GM19238 (cell line): ENCODE results near the gene FNDC3B.

ENCODE experiments used
- DNase-seq: peaks from one replicate; pipeline ENCODE4 v3.0.0; 2011; ENCODE audit warnings: low spot score; ENCODE audit not compliant: insufficient read length

FNDC3B gene

DNA sequence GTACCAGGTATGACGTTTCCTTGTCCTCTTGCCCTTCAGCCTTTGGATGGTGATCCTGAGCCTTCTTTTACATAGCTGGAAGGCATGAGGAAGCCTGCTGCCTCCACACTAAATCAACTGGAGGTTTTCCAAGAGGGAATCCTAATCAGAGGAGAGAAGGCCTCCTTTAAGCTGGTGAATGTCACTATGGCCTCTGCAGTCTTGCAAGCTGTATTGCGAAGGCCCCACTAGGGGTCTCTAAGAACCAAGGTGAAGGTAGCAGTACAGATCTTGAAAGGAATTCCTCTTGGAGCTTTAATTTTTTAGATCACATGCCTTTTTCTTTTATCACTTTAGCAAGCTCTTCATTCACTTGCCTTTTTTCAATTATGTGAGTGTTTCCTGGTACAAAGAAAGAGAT is 289.7 kb downstream of the FNDC3B start:
- DNase-seq = no peak

DNA sequence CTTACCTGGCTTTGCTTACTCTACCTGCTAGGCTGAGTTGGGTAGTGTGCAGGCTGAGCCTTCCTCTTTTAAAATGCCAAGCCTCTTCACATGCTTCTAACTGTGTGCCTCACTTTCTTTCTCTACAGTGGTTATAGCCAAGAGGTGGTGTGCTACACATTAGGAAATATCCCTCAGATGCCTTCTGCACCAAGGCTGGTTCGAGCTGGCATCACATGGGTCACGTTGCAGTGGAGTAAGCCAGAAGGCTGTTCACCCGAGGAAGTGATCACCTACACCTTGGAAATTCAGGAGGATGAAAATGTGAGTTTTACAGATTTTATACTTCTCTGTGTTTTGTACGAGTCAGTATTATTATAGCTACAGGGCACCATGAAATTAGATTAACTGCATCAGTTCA is 291.0 kb downstream of the FNDC3B start:
- no peak for DNase-seq

DNA sequence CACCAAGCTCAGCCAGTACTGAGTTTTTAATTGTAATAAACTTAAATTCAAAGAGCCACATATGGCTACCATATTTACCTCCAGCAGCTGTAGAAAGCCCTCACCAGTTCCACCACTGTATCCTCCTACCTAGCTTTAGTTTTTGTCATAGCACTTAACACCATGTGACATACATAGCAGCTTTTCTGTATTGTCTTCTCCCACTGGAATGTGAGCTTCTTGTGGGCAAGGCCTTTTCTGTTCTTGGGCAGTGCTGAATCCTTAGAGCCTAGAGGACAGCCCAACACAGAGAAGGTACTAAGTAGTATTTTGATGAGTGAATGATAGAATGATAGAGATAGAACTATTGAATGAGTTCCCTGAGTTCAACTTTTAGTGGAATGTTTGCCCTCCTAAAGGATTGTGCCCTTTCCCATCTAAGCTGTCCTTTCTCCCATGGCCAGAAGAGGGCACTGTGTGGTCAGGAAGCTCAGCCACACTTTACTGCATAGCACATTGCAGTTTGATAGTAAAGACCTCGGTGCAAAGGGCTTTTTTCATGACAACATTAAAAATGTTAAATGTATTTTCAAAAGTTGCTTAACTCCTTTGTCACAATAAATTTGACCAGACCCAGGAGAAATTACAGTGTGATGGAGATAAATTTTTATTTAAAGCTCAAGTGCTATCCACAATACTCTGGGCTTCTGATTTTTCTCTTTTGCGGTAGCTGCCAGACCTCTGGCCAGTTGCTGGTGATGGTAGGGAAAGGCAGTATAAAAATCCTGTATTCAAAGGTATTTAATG is 293.1 kb downstream of the FNDC3B start:
- peak; percentile 32 for DNase-seq

DNA sequence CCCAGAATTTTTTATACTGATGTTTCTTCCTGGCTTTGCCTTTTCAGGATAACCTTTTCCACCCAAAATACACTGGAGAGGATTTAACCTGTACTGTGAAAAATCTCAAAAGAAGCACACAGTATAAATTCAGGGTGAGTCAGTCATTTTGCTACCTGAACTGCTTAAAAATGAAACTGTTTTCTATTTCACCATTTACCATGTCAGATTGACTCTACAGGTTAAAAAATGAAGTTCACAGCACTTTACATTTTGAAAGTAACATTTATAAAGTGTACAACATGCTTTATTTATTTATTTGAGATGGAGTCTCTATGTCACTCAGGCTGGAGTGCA is 293.6 kb downstream of the FNDC3B start:
- no peak for DNase-seq

DNA sequence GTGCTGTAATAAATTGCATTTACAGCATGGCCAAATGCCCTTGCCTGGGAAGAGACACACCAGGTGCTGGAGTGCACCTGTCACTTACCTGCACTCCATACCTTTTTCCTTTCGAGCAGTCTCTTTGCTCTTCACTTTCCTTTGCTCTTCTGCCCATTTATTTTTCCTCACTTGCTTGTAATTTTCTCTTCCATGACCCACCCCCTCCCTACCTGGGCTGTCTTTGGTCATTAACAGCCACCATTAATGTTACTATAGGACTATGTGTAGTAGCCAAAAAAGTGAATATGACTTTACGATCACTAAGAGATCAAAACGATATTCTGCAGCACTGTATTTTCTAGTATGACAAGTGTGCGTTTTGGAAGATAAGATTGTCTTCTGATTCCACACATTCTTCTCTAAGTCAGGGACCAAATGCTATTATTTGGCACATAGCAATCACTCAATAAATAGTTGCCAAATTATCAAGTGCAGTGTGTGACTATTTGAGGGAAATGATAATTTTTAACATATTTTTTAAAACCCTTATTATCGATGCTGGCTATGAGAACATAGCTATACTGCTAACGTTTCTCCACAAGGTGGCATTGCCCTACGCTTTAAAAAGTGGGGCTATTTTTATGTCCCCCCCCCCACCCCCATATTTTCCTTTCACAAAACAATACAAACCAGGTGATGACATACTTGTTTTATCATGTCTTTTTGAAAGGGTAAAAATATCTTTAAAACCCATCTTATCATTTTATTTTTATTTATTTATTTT is 294.5 kb downstream of the FNDC3B start:
- DNase-seq = no peak

DNA sequence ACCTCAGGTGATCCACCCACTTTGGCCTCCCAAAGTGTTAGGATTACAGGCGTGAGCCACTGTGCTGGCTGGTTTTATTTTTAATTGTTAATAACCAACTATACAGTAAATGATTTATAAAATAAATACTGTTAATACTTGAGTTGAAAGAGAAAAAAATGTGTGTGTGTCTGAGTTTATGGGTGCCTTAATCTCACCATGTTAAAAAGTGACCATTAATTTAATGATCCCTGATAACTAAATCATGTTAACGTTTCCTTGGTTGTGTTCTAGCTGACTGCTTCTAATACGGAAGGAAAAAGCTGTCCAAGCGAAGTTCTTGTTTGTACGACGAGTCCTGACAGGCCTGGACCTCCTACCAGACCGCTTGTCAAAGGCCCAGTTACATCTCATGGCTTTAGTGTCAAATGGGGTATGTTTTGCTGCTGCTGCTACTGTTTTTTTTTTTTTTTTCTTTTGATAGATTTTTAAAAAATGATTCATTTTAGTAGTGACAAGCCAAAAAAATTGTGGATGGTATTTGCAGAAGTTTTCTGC is 295.4 kb downstream of the FNDC3B start:
- DNase-seq = no peak

DNA sequence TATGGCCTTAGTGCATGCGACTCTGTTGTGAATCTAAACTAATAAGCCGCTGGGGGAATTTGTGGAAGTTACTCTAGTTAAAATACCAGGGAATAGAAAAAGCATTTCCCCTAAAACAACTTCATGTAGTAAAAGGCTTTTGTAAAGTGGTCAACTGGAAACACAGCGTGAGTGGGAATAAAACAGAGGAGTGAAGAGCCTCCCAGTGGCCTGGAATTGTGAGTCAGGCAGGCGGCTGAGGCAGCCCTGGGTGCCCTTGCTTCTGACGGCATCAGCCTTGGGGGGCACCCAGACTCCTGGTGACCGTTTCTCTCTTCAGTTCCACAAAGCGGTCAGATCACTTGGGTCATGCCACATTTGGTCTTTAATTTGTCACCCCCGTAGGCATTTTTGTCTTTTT is 300.5 kb downstream of the FNDC3B start:
- no peak for DNase-seq

DNA sequence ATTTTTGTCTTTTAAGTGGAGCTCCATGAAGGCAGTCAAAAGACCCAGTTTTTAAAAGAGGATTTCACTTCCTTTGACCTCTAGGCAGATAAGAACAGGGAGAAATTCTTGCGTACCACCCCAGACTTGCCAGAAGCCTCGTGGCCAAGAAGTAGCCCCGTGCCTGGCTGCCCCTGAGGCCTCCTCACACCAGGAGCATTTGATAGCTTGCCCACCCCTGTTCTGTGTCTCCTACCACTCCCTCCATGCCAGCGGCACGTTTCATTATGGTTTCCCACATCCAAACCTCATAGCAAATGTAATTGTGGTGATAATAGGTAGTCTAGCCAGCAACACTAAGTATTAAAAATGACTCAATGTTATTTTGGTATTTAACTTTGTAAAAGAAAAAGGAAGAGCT is 301.2 kb downstream of the FNDC3B start:
- no peak for DNase-seq

DNA sequence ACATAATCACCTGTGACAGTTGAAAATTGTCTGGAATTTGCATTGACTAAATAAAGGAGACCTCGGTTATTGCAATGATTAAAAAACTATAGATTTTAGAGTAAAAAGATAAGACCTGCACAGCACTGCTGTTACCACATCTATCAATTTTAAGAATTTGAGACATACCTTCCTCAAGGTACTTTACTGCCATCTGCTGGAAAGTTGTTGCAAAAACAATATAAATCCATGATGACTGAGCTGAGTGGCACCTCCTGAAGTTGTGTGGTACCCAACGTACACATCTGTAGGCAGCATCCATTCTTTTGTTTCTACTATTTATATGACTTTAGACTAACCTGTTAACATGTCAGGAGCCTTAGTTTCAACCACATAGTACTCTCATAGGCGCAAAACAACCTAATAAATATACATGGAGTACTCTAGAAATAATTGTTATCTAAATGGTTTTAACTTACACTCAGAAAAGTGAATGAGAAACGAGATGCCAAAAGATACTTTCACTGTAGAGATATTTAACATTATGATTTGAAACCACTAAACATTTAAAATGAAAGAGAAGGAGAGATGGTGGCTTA is 302.2 kb downstream of the FNDC3B start:
- no peak for DNase-seq

DNA sequence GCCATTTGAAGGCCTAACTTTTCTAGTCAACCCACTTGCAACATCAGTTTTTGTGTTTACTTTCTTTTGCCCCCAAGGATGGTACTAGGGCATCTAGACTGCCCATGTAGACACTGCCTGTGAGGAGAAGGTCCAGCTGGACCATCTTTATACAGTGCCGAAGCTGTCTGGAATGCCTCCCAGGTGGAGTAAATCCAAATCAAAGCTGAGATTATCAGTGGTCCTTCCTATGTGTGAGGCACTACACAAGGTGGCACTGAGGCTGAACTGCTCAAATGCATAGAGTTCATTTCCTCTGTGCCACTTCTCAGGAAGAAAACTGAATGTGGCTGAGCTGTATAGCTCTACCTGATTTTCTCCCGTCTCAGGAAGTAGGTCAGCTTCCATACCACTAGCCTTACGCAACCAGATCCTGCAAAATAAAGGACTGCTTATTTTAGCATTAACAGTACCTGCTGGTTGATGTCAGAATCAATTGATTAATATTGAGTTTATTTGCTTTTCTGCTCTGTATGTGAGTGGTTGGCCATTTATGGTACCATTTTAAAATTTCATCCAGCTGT is 302.8 kb downstream of the FNDC3B start:
- DNase-seq = no peak

DNA sequence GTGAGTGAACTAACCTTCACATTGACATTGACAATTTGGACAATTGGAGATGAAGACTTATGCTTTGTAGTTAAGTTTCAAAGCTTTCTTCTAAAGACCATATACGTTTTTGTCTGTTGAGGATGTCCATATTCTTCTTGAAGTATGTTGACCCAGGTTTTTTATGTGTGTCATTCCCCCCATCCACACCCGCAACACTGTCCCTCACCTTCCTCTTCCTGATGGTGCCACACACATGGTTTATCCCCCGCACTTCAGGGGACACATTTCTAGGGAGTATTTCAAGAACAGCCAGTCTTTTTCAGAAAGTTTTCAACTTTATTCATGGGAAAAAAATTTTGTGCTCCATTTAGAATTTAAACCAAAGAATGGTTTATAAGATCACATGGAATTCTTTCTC is 303.7 kb downstream of the FNDC3B start:
- DNase-seq = no peak

DNA sequence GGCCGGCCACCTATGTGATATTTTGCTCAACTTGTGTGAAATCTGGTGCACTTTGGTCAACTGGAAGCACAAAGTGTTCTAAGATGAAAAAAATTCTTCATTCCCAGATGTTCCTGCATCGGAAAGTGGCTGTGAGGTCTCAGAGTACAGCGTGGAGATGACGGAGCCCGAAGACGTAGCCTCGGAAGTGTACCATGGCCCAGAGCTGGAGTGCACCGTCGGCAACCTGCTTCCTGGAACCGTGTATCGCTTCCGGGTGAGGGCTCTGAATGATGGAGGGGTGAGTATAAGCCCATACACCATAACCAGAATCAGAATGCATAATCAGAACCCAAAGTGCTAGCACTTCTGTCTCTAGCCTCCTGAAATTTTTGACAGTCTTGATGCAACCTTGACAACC is 304.6 kb downstream of the FNDC3B start:
- DNase-seq = no peak

DNA sequence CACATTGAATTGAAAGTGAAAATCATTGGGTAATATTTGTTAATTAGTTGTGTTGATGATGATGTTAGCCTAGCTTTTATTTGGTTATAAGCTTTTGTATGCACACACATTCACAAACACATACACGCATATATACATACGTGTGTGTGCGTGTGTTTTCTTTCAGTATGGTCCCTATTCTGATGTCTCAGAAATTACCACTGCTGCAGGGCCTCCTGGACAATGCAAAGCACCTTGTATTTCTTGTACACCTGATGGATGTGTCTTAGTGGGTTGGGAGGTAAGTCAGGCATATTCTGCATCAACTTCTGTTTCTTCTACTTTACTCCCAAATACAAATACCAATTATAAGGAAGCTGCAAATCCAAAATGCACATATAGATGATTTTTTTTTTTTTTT is 306.8 kb downstream of the FNDC3B start:
- DNase-seq = no peak

DNA sequence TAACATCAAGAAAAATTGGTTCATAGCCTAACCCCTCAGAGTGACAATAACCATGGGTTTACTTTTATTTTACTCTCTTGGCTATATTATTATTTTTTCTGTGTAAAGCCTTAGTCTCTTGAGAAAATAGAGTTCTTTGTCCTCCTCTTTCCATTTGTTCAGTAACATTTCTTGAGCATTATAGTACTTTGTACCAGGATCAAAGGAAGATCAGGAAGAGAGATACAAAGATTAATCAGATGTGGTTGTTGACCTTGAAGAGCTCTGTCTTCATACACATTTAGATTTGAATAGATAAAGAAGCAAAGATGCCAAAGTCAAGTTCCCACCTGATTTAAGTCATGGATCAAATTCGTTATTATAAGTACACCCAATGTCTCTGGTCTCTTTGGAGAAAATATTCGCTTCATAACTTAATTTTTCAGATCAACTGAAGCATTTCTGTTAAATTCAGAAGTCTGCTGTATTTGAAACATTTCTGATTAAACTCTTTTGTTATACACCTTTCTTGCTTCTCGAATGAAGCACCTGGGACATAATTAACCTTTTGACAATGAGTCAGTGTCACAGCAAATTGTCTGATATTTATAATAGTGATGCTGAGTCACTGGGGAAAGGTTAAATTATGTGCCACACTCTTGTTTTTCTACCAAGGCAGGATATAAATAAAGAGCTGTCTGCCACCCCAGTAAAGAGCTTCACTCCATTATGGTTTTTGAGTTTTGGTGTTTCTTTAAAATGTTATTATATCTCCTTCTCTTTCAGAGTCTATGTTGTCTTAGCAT is 308.7 kb downstream of the FNDC3B start:
- DNase-seq = no peak

DNA sequence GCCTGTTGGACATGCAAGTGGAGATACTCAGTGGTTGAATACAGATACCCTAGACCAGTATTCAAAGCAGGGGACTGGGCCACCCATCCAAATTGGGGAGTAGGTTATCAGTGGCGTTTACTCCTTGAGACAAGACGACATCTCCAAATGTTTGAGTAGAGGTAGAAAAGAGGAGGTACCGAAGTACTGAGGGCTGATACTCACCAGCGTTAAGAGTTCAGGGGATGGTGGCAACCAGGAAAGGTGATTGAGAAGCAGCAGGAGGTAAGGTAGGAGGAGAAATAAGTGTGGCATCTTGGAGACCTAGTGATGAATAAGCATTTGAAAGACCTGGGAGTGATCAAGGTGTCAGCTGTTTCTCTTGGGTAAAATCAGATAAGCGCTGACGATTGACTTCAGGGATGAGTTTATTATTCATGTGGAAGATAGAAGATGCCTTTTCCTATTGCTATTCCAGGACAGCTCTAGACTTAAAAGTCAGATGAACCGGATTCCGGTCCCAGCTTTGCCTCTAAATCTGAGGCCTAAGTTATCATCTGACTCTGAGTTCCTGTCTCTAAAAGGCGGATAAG is 312.6 kb downstream of the FNDC3B start:
- no peak for DNase-seq

DNA sequence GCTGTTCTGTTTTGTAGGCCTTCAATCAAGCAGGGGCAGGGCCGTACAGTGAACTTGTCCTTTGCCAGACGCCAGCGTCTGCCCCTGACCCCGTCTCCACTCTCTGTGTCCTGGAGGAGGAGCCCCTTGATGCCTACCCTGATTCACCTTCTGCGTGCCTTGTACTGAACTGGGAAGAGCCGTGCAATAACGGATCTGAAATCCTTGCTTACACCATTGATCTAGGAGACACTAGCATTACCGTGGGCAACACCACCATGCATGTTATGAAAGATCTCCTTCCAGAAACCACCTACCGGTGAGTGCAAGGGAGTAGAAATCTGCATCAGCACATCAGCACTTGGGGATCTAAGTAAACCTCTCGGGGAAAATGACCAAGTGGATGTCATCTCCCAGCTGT is 313.4 kb downstream of the FNDC3B start:
- DNase-seq = no peak

DNA sequence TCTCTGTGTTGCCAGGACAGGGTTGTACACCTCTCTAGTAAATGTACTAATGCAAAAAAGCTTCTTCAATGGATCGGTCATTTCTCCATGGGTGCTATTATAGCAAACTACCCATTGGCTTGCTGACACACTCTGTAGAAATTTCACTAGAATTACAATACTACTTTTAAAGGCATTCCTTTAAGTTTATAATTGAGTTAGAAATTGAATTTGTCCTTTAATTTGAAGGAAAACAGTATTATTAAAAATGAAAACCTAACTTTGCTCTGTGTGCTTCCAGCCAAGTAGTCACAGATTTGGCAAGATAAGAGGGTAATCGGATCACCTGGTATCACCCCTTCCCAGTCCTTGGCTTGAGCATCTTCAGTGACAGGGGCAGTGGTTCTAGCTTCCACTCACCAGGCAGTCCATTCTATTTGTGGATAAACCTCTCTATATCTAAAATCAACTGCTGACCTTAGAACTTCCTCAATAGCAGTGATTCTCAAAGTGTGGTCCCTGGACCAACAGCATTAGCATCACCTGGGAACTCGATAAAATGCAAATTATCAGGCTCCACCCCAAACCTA is 315.6 kb downstream of the FNDC3B start:
- no peak for DNase-seq

DNA sequence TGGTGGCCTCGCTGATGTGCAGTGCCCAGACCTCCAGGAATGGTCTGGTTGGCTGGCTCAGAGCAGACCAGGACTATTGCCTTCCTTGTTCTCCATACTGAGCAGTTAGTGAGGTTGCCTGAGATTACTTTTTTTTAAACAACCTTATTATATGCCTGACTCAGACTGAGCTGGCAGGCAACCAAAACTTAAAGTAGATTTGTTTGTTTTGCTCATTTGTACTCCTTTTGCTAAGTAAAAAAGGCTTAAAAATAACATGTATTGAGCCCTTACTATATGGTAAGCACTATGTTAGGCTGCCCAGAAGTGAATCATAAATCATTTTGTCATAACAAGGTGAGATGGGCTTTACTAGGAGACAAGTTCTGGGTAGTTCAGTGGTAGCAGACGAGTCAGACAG is 316.5 kb downstream of the FNDC3B start:
- DNase-seq = no peak

DNA sequence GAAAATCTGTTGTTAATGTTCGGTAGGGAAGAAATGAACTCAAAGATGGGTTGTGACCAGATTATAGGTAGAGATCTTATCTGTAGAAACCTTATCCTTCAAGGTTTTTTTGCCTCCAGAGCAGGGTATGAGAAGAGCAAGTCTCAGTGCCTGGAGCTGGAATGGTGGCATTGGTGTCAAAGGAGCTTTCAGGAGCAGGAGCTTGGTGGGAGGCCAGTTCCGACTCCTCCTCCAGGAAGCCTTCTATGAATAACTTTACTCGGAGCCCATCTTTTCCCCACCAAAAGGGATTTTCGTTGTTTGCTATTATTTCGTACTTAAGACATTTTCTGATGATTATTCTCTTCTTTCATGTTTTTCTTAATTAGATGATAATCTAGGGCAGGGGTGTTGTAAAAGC is 317.0 kb downstream of the FNDC3B start:
- no peak for DNase-seq

DNA sequence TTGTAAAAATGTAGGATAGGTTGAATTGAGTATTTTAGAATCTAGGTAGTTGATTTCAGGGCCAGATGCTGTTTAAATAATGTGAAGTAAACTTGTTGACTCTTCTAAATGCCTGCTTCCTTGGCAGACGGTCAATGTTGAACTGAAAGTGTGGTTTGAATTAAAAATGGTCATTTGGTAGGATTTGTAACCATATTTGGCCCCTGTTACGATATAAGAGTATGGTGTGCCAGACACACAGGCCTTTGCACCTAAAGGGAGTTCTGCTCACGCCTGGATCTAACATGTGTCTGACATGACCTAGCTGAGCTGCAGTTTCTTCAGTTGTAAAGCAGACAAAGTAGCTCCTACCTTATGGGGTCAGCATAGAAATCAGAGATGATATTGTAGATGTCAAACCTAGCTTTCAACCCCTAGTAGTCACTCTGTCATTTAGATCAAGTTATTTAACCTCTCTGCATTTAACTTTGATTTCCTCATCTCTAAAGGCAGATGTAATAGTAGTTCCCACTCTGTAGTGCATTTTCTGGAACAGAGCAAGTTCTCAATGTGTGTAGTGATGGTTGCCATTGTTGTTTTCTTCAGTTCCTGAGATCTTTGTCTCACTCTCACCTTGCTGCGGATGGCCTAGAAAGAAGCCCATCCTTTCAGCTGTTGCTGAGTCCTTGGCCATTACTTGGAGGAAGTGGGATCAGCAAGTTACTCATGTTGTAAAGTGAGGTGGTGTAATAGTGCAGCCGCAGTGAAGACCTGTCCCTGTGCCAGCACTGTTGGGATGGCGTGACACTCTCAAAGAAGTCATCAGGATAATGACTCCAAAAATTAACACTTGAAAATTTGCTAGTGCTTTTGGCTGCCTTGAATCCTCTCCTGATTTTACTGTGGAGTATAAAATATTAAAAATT is 318.7 kb downstream of the FNDC3B start:
- DNase-seq = no peak
